MM.1S (cell line): Measurements from ENCODE around the gene TDRD1.

Experiments used
- DNase-seq: peaks from one replicate; pipeline ENCODE4 v3.0.0-alpha.2; 2015
- H2AFZ ChIP-seq: fragments of 300-600 bp; sonication (generic); 2 replicates; pipeline ENCODE4 v1.6.0; 2016; ENCODE audit warnings: antibody characterized with exemption, low read length
- H3F3A ChIP-seq: fragments of 300-600 bp; sonication (generic); 2 replicates; pipeline ENCODE4 v1.6.1; 2016; ENCODE audit warnings: mild to moderate bottlenecking, antibody characterized with exemption, low read length, moderate library complexity, mixed read lengths; ENCODE audit not compliant: insufficient read depth
- H3K27ac ChIP-seq: fragments of 300-600 bp; sonication (generic); 2 replicates; pipeline ENCODE4 v1.5.1; 2016; ENCODE audit warnings: mild to moderate bottlenecking, low read length
- H3K27me3 ChIP-seq: fragments of 300-600 bp; sonication (generic); replicated peaks from 2 replicates; pipeline ENCODE4 v1.6.0; 2016; ENCODE audit warnings: low read length; ENCODE audit not compliant: insufficient read depth
- H3K36me3 ChIP-seq: fragments of 300-600 bp; sonication (generic); replicated peaks from 2 replicates; pipeline ENCODE4 v1.6.1; 2016; ENCODE audit warnings: mild to moderate bottlenecking, low read length, mixed read lengths; ENCODE audit not compliant: insufficient read depth
- H3K4me1 ChIP-seq: fragments of 300-600 bp; sonication (generic); 2 replicates; pipeline ENCODE4 v1.6.1; 2016; ENCODE audit warnings: low read length, mixed read lengths
- H3K4me2 ChIP-seq: fragments of 300-600 bp; sonication (generic); 2 replicates; pipeline ENCODE4 v1.6.0; 2016; ENCODE audit warnings: low read depth, low read length
- H3K4me3 ChIP-seq: fragments of 300-600 bp; sonication (generic); 2 replicates; pipeline ENCODE4 v1.5.1; 2016; ENCODE audit warnings: low read length, mixed read lengths
- H3K79me2 ChIP-seq: fragments of 300-600 bp; sonication (generic); 2 replicates; pipeline ENCODE4 v1.6.1; 2016; ENCODE audit warnings: mixed run types, low read length, mixed read lengths
- H3K9ac ChIP-seq: fragments of 300-600 bp; sonication (generic); 2 replicates; pipeline ENCODE4 v1.6.1; 2016; ENCODE audit warnings: low read length, mixed read lengths
- H3K9me2 ChIP-seq: fragments of 300-600 bp; sonication (generic); replicated peaks from 2 replicates; pipeline ENCODE4 v1.6.1; 2016; ENCODE audit warnings: mild to moderate bottlenecking, low read length, mixed read lengths; ENCODE audit not compliant: insufficient read depth
- H3K9me3 ChIP-seq: fragments of 300-600 bp; sonication (generic); replicated peaks from 2 replicates; pipeline ENCODE4 v1.6.1; 2016; ENCODE audit warnings: mild to moderate bottlenecking, low read length, mixed read lengths; ENCODE audit not compliant: insufficient read depth
- H4K20me1 ChIP-seq: fragments of 300-600 bp; sonication (generic); 2 replicates; pipeline ENCODE4 v1.6.1; 2016; ENCODE audit warnings: mild to moderate bottlenecking, low read length, moderate library complexity, mixed read lengths; ENCODE audit not compliant: insufficient read depth
- CTCF ChIP-seq: fragments of 300-600 bp; sonication (generic); IDR thresholded peaks from 2 replicates; pipeline ENCODE4 v1.5.1; 2016; ENCODE audit warnings: antibody characterized with exemption, low read length, mixed read lengths
- EZH2 ChIP-seq: fragments of 300-600 bp; sonication (generic); optimal IDR thresholded peaks from 2 replicates; pipeline ENCODE3; 2017; ENCODE audit warnings: low read depth, mild to moderate bottlenecking, antibody characterized with exemption, low read length, mixed read lengths
- EZH2phosphoT487 ChIP-seq: fragments of 300-600 bp; sonication (generic); IDR thresholded peaks from 2 replicates; pipeline ENCODE4 v1.6.1; 2018; ENCODE audit warnings: antibody characterized with exemption, low read length

Gene TDRD1

GRCh38 chr10:114234132-114234531 lies 55.0 kb downstream of the TDRD1 start:
- Histone ChIP-seq H3K9me3 (no peaks in the 10 kb centered on the region), H4K20me1 (no peaks in the 10 kb centered on the region), H3K4me3 (no peak overlapping the region), H3K27me3 (peaks cover 11% of the 10 kb centered on the region; the same call in 1 of the 2 replicates), H3K36me3 (no peaks in the 10 kb centered on the region), H3K27ac (no peak overlapping the region), H3K4me1 (no peaks in the 10 kb centered on the region), H3K79me2 (no peaks in the 10 kb centered on the region), H3K4me2 (no peak overlapping the region), H2AFZ (no peak overlapping the region), H3K9me2 (no peaks in the 10 kb centered on the region), H3F3A (no peaks in the 10 kb centered on the region), H3K9ac (no peak overlapping the region)
- no peak for DNase-seq
- TF ChIP-seq EZH2 = no peak
- no peak for TF ChIP-seq CTCF
- TF ChIP-seq EZH2phosphoT487 = no peak

- Histone ChIP-seq H2AFZ (peak within 1 kb of the TSS; percentile 86), H3K36me3 (no peaks in the 10 kb centered on the region), H3K9me2 (no peaks in the 10 kb centered on the region), H3K4me2 (peak within 1 kb of the TSS; percentile 92), H3K4me3 (peak within 1 kb of the TSS; percentile 67), H4K20me1 (no peaks in the 10 kb centered on the region), H3K9me3 (no peaks in the 10 kb centered on the region), H3K27ac (no peak within 1 kb of the TSS), H3K27me3 (peaks cover 11% of the 10 kb centered on the region; the same call in 1 of the 2 replicates), H3K9ac (peak within 1 kb of the TSS; percentile 12; the same call in 1 of the 2 replicates), H3K4me1 (no peaks in the 10 kb centered on the region), H3K79me2 (no peaks in the 10 kb centered on the region), H3F3A (no peaks in the 10 kb centered on the region)
- peak; percentile 54 for DNase-seq
- TF ChIP-seq EZH2 (no peak), EZH2phosphoT487 (no peak), CTCF (peak; percentile 40)
These were observed 60.2 kb downstream of the TDRD1 start, which contains the start of gene VWA2 for GRCh38 chr10:114239117-114239993. Gene VWA2 (plus strand): TSS chr10:114239254. CDS start chr10:114248714, 9,460 bp downstream.

GRCh38 chr10:114239994-114240345 lies 60.8 kb downstream of the TDRD1 start:
- Histone ChIP-seq H3K27me3 (peaks cover 11% of the 10 kb centered on the region; the same call in 1 of the 2 replicates), H3K36me3 (no peaks in the 10 kb centered on the region), H4K20me1 (no peaks in the 10 kb centered on the region), H3K27ac (no peak overlapping the region), H3K4me1 (no peaks in the 10 kb centered on the region), H3F3A (no peaks in the 10 kb centered on the region), H3K4me2 (peak overlapping the region; percentile 92; the same call in 1 of the 2 replicates), H3K9me2 (no peaks in the 10 kb centered on the region), H2AFZ (no peak overlapping the region), H3K79me2 (no peaks in the 10 kb centered on the region), H3K9ac (no peak overlapping the region), H3K9me3 (no peaks in the 10 kb centered on the region), H3K4me3 (no peak overlapping the region)
- no peak for DNase-seq
- no peak for TF ChIP-seq EZH2
- TF ChIP-seq EZH2phosphoT487 = no peak
- TF ChIP-seq CTCF = no peak
